ENCODE results near the gene RNPEP. TPM values are rescaled to one million over a fixed set of nuclear protein-coding genes. Genes with fewer than 3 reads are reported as not detected.

RNPEP gene
- total and polyA plus RNA-seq, 3 donors from 2014 or later: 55.4 to 60.4 (median 58.1) TPM

GRCh38 chr1:202007805-202008489 lies 25.5 kb downstream of the RNPEP start:
- no peaks in the 10 kb centered on the region for H3K9me3 ChIP-seq
- WGBS, 2 donors: 71 to 74% methylated on average over 6 to 11 of the region's 11 CpGs
- peaks cover 4% of the 10 kb centered on the region for H3K4me1 ChIP-seq
- H3K27ac ChIP-seq: no peak overlapping the region
- H3K27me3 ChIP-seq: no peaks in the 10 kb centered on the region
- intact Hi-C loops (cut with DNase I; ENCODE audit: low total_unique reads): no loop called here
- TF ChIP-seq CTCF (IDR thresholded peaks at IDR 0.05): no peak
- no peak for TF ChIP-seq POLR2A (IDR thresholded peaks at IDR 0.05)
- no peaks in the 10 kb centered on the region for H3K36me3 ChIP-seq (ENCODE audit: low read depth, missing control alignments)
- no peak for DNase-seq
- no peak overlapping the region for H3K4me3 ChIP-seq

- no peaks in the 10 kb centered on the region for H3K27me3 ChIP-seq
- H3K4me1 ChIP-seq: peaks cover 4% of the 10 kb centered on the region
- H3K9me3 ChIP-seq: no peaks in the 10 kb centered on the region
- TF ChIP-seq POLR2A (IDR thresholded peaks at IDR 0.05) (no peak), CTCF (IDR thresholded peaks at IDR 0.05) (peak; percentile 87 to 88 (median 88))
- H3K27ac ChIP-seq: no peak overlapping the region
- intact Hi-C loops (cut with DNase I; ENCODE audit: low total_unique reads): loop anchor here (5.0 kb wide), 1 partner anchor 123 kb away; no protein-coding TSS in a partner anchor
- H3K4me3 ChIP-seq: no peak overlapping the region
- DNase-seq: peak; percentile 89
- no peaks in the 10 kb centered on the region for H3K36me3 ChIP-seq (ENCODE audit: low read depth, missing control alignments)
- 33 to 48% methylated on average over 11 of the region's 11 CpGs for WGBS, 2 donors
Measured at GRCh38 chr1:202009326-202010179, 27.1 kb downstream of the RNPEP start.

GRCh38 chr1:202010180-202011015 lies 27.9 kb downstream of the RNPEP start, which contains the start of gene ELF3:
Gene ELF3 (plus strand): TSS chr1:202010587. CDS start chr1:202011137, 550 bp downstream.
- intact Hi-C loops (cut with DNase I; ENCODE audit: low total_unique reads): loop anchor here (5.0 kb wide), 1 partner anchor 122 kb away; no protein-coding TSS in a partner anchor
- Histone ChIP-seq H3K9me3 (no peaks in the 10 kb centered on the region), H3K36me3 (ENCODE audit: low read depth, missing control alignments) (no peaks in the 10 kb centered on the region), H3K27me3 (no peaks in the 10 kb centered on the region), H3K27ac (no peak within 1 kb of the TSS), H3K4me1 (peaks cover 4% of the 10 kb centered on the region), H3K4me3 (no peak within 1 kb of the TSS)
- TF ChIP-seq POLR2A (IDR thresholded peaks at IDR 0.05): no peak
- no peak for TF ChIP-seq CTCF (IDR thresholded peaks at IDR 0.05)
- no peak for DNase-seq
- WGBS, 2 donors: 76 to 86% methylated on average over 15 to 24 of the region's 24 CpGs

- no peak for TF ChIP-seq CTCF (IDR thresholded peaks at IDR 0.05)
- TF ChIP-seq POLR2A (IDR thresholded peaks at IDR 0.05): no peak
- WGBS, 2 donors: 89% methylated on average over 10 to 11 of the region's 11 CpGs
- DNase-seq: no peak
- intact Hi-C loops (cut with DNase I; ENCODE audit: low total_unique reads): loop anchor here (5.0 kb wide), 1 partner anchor 120 kb away; no protein-coding TSS in a partner anchor
- Histone ChIP-seq H3K36me3 (ENCODE audit: low read depth, missing control alignments) (no peaks in the 10 kb centered on the region), H3K27me3 (no peaks in the 10 kb centered on the region), H3K9me3 (no peaks in the 10 kb centered on the region), H3K27ac (no peak overlapping the region), H3K4me1 (peaks cover 4% of the 10 kb centered on the region), H3K4me3 (no peak overlapping the region)
Measured at GRCh38 chr1:202011994-202012393, 29.5 kb downstream of the RNPEP start.
